Fibroblast of skin of left biceps (primary cell): ENCODE measurements around the gene IL23R.
A peak's percentile ranks its signal among the peaks of the same experiment; 100 is the strongest.

ENCODE experiments used
- DNase-seq, 2 experiments: peaks; one replicate each; pipeline ENCODE4 v3.0.0-alpha.2; 2013; ENCODE audit warnings: low read depth in 2 of 2

The IL23R gene

GRCh38 chr1:67149179-67149770 is 17.0 kb upstream of the IL23R start:
- DNase-seq: peak; percentile 48 to 60

GRCh38 chr1:67150931-67151330 is 15.3 kb upstream of the IL23R start:
- no peak for DNase-seq

GRCh38 chr1:67158401-67158800 is 7.9 kb upstream of the IL23R start:
- no peak for DNase-seq

- DNase-seq: no peak
Observed at GRCh38 chr1:67159233-67159632, 7.0 kb upstream of the IL23R start.

GRCh38 chr1:67162954-67163353 is 3.3 kb upstream of the IL23R start:
- no peak for DNase-seq

GRCh38 chr1:67165468-67166041 is 699 bp upstream of the IL23R start:
- no peak for DNase-seq

- DNase-seq: no peak
Observed at GRCh38 chr1:67169496-67169895, 3.2 kb downstream of the IL23R start.

- DNase-seq: no peak
Observed at GRCh38 chr1:67169932-67170331, 3.7 kb downstream of the IL23R start.

GRCh38 chr1:67170751-67171573 is 4.7 kb downstream of the IL23R start:
- DNase-seq: no peak

- DNase-seq: no peak
Observed at GRCh38 chr1:67171574-67171955, 5.3 kb downstream of the IL23R start.

- DNase-seq: no peak
Observed at GRCh38 chr1:67171978-67172377, 5.7 kb downstream of the IL23R start.

- DNase-seq: no peak
Observed at GRCh38 chr1:67173988-67174387, 7.7 kb downstream of the IL23R start.

GRCh38 chr1:67174716-67175284 is 8.5 kb downstream of the IL23R start:
- no peak for DNase-seq

GRCh38 chr1:67175530-67176087 is 9.4 kb downstream of the IL23R start:
- DNase-seq: no peak

- DNase-seq: no peak
Observed at GRCh38 chr1:67184838-67185421, 18.7 kb downstream of the IL23R start.

GRCh38 chr1:67188137-67188536 is 21.9 kb downstream of the IL23R start:
- no peak for DNase-seq

- DNase-seq: no peak
Observed at GRCh38 chr1:67189953-67190352, 23.7 kb downstream of the IL23R start.

- no peak for DNase-seq
Observed at GRCh38 chr1:67190410-67190809, 24.2 kb downstream of the IL23R start.

GRCh38 chr1:67190942-67191341 is 24.7 kb downstream of the IL23R start:
- DNase-seq: no peak

GRCh38 chr1:67191668-67192520 is 25.6 kb downstream of the IL23R start:
- no peak for DNase-seq

GRCh38 chr1:67192902-67193301 is 26.6 kb downstream of the IL23R start:
- no peak for DNase-seq
